Right lobe of liver (tissue), 6 donors: ENCODE measurements around the gene LMLN. TPM values are rescaled to one million over a fixed set of nuclear protein-coding genes. Genes with fewer than 3 reads are reported as not detected.
A peak's percentile ranks its signal among the peaks of the same experiment; 100 is the strongest.

Experiments used
- ATAC-seq, 4 donors: fragments of 200-7000 bp; cut with Tn5 transposase; one replicate each; pipeline ENCODE4 v1.9.1; 2020; ENCODE audit warnings: mild to moderate bottlenecking in 4 of 4, moderate library complexity in 4 of 4
- DNase-seq, 3 donors: peaks; one replicate each; pipeline ENCODE4 v3.0.0-alpha.2; 2020
- H3K27ac ChIP-seq, 3 donors: fragments of 200-600 bp; one replicate each; pipeline ENCODE4 v1.8.0; 2022
- H3K27me3 ChIP-seq, 2 donors: fragments of 200-600 bp; one replicate each; pipeline ENCODE4 v1.8.0; 2022
- H3K36me3 ChIP-seq, 4 donors: fragments of 200-600 bp; sonication (generic) in 1 of 4; one replicate each; pipeline versions ENCODE4 v1.5.1 to v1.8.0; 2017 to 2022; ENCODE audit warnings: control low read depth in 1 of 4
- H3K4me1 ChIP-seq, 4 donors: fragments of 200-600 bp; sonication (generic) in 1 of 4; one replicate each; pipeline versions ENCODE4 v1.5.1 to v1.8.0; 2017 to 2022; ENCODE audit warnings: control low read depth in 1 of 4
- H3K4me3 ChIP-seq, 3 donors: fragments of 200-600 bp; one replicate each; pipeline ENCODE4 v1.8.0; 2022
- H3K9me3 ChIP-seq, 4 donors: fragments of 200-600 bp; sonication (generic) in 1 of 4; one replicate each; pipeline versions ENCODE4 v1.5.1 to v1.8.0; 2017 to 2022; ENCODE audit warnings: control low read depth in 1 of 4
- POLR2A ChIP-seq: fragments of 450-650 bp; IDR thresholded peaks from one replicate; pipeline ENCODE4 v1.6.1; 2017; ENCODE audit warnings: antibody characterized with exemption, mild to moderate bottlenecking
- WGBS: methylation state at CpG from one replicate; pipeline ENCODE4 v1.1.6; 2018; ENCODE audit warnings: low coverage, low lambda C conversion rate; ENCODE audit not compliant: insufficient coverage; ENCODE audit errors: missing lambda C conversion rate; 5-methylcytosine and 5-hydroxymethylcytosine counted together
- intact Hi-C, 2 donors: fragments of 100-400 bp; cut with DNase I; formaldehyde crosslinking; loops; one replicate each; pipeline versions ENCODE4 v1.11.2 to v1.14.1; 2022
- total RNA-seq, 6 experiments: library from RNA; depleted of rRNA in 2 of 6; stranded (reverse); fragments of >200 nt in 2 of 6; fragmentation: NEBNext Ultra II Directional in 3 of 6; extraction: Animal tissue kit (Norgen Biotek cat#: 25700) in 3 of 6; gene quantifications; one replicate each; pipeline versions ENCODE4 v1.1.0 to v1.2.4, GENCODE V29; 2016 to 2023
- TF ChIP-seq, protein P1 (sequence below), 4 donors: fragments of 200-600 bp in 3 of 4; fragments of 450-650 bp in 1 of 4; IDR thresholded peaks; one replicate each; pipeline versions ENCODE4 v1.5.1 to v1.8.0; 2016 to 2022; ENCODE audit warnings: antibody characterized with exemption in 4 of 4, mild to moderate bottlenecking in 2 of 4
- donor health status: DM: no; HTN: yes; CAD: no.
- donor health status: DM: no; HTN: no; CAD: no.
- donor health status: DM: no; HTN: no; CAD: no.
- donor health status: DM: no; HTN: yes; CAD: no.
- donor health status: DM: no; HTN: yes; CAD: no.

The LMLN gene
- total RNA-seq, 6 experiments from 2014 or later, result 1.5 to 3.2 (median 2.4) TPM

DNA sequence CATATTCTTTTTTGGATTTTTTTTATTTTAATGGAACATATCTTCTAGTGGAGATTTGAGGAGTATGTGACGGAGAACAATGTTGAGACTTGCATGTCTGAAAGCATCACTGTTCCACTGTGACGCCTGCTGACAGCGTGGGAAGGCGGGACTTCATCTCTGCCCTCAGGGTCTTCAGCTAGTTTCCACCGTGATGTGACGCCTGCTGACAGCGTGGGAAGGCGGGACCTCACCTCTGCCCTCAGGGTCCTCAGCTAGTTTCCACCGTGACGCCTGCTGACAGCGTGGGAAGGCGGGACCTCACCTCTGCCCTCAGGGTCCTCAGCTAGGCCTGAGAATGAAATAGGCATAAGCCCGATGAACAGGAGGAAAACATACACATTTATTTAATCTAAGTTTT lies 70.7 kb downstream of the LMLN start:
- Histone ChIP-seq H3K27ac (no peak overlapping the region), H3K4me1 (no peaks in the 10 kb centered on the region), H3K4me3 (no peak overlapping the region), H3K9me3 (no peaks in the 10 kb centered on the region), H3K27me3 (no peaks in the 10 kb centered on the region), H3K36me3 (peaks cover 0 to 2% (median 0%) of the 10 kb centered on the region in 4 donors)
- intact Hi-C loops, result no loop called here
- DNase-seq (no peak), ATAC-seq (no peak)
- TF ChIP-seq POLR2A, result no peak
- TF ChIP-seq, protein P1, sequence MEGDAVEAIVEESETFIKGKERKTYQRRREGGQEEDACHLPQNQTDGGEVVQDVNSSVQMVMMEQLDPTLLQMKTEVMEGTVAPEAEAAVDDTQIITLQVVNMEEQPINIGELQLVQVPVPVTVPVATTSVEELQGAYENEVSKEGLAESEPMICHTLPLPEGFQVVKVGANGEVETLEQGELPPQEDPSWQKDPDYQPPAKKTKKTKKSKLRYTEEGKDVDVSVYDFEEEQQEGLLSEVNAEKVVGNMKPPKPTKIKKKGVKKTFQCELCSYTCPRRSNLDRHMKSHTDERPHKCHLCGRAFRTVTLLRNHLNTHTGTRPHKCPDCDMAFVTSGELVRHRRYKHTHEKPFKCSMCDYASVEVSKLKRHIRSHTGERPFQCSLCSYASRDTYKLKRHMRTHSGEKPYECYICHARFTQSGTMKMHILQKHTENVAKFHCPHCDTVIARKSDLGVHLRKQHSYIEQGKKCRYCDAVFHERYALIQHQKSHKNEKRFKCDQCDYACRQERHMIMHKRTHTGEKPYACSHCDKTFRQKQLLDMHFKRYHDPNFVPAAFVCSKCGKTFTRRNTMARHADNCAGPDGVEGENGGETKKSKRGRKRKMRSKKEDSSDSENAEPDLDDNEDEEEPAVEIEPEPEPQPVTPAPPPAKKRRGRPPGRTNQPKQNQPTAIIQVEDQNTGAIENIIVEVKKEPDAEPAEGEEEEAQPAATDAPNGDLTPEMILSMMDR (IDR thresholded peaks at IDR 0.05), result no peak
- WGBS, result 94% methylated on average over 13 of the region's 13 CpGs

DNA sequence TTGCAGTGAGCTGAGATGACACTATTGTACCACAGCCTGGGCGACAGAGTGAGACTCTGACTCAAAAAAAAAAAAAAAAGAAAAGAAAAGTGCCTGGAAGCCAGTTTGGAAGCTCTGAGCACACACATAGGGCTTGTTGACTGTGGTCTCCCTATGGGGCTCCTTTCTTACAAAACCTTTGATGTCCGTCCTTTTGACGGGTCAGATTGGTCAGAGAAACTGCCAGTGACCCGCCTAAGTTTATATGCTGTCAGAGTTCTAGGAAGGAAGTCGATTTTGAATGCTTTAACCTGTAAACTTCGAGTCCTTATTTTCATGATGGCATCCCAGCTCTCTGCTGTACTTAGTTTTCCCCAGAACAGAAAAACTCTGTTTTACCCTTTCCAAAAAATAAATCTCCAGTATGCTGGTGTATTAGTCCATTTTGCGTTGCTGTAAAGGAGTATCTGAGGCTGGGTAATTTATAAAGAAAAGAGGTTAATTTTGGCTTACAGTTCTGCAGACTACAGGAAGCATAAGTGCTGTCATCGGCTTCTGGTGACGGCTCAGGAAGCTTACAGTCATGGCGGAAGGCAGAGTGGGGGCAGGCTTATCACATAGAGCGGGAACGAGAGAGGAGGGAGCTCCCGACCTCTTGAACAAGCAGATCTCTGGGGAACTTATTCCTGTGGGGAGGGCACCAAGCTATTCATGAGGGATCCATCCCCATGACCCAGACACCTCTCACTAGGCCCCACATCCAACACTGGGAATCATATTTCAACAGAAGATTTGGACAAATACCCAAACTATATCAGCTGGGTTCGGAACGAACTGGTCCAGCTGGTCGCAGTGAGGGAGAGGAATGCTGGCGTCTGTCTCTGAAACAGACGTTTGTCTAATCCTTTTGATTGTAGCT lies 72.3 kb downstream of the LMLN start:
- H3K9me3 ChIP-seq, result no peaks in the 10 kb centered on the region
- H3K36me3 ChIP-seq, result no peaks in the 10 kb centered on the region
- peak overlapping the region in 1 of 3 donors; percentile 22 for H3K27ac ChIP-seq
- no peaks in the 10 kb centered on the region for H3K4me1 ChIP-seq
- peak in 1 of 3 donors; percentile 38 for DNase-seq
- intact Hi-C loops, result no loop called here
- 54% methylated on average over 11 of the region's 18 CpGs for WGBS
- H3K27me3 ChIP-seq, result no peaks in the 10 kb centered on the region
- H3K4me3 ChIP-seq, result no peak overlapping the region
- TF ChIP-seq POLR2A, result no peak
- TF ChIP-seq, protein P1 (IDR thresholded peaks at IDR 0.05), result no peak
- peak; percentile 57 to 86 (median 77) for ATAC-seq

GRCh38 chr3:198043119-198043518 lies 83.1 kb downstream of the LMLN start:
- Histone ChIP-seq H3K4me1 (no peaks in the 10 kb centered on the region), H3K27ac (no peak overlapping the region), H3K36me3 (no peaks in the 10 kb centered on the region), H3K9me3 (no peaks in the 10 kb centered on the region), H3K27me3 (no peaks in the 10 kb centered on the region), H3K4me3 (no peak overlapping the region)
- TF ChIP-seq POLR2A, result no peak
- TF ChIP-seq, protein P1 (IDR thresholded peaks at IDR 0.05), result no peak
- 93% methylated on average over 8 of the region's 9 CpGs for WGBS
- ATAC-seq, result no peak
- intact Hi-C loops, result no loop called here
- DNase-seq, result no peak

GRCh38 chr3:198046120-198046857 lies 86.3 kb downstream of the LMLN start:
- WGBS, result no CpG with 5 or more reads among the region's 8 CpGs
- Histone ChIP-seq H3K36me3 (no peaks in the 10 kb centered on the region), H3K9me3 (no peaks in the 10 kb centered on the region), H3K27ac (no peak overlapping the region), H3K27me3 (no peaks in the 10 kb centered on the region), H3K4me3 (no peak overlapping the region), H3K4me1 (no peaks in the 10 kb centered on the region)
- DNase-seq, result no peak
- no peak for TF ChIP-seq POLR2A
- TF ChIP-seq, protein P1 (IDR thresholded peaks at IDR 0.05), result no peak
- ATAC-seq, result no peak
- intact Hi-C loops, result no loop called here
